ENCODE data around the gene HNRNPUL2.

DNA sequence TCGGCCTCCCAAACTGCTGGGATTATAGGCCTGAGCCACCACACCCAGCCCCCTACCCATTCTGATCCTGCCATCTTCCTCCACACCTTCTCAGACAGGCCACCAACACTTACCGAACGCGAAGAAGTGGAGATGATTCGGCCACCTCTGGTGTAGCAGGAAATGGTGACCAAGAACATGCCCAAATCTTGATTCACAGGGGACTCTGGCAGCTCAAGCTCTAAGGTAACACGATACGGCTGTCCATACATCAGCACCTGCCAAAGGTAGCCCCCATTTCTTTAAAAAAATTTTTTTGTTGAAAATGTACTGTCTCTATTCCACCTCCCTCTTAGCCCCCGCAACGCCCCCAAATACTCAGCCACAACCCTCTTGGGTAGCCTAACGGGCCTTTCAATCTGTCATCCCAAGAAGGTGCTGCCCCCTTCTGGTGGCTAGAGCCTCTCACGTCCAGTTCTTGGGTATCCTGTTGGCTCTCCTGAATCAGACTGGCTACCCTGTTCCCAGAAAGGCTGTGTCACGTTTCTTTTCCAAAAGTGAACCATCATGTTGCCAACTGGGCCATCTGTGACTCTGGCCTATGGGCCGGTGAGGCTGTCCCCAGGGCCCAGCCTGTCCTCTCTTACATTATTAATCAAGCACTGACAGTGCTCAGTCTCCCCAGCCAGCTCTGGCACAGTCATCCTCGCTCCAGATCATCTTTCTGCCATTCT, 32.6 kb downstream of the HNRNPUL2 start:
- TF ChIP-seq, protein P1, sequence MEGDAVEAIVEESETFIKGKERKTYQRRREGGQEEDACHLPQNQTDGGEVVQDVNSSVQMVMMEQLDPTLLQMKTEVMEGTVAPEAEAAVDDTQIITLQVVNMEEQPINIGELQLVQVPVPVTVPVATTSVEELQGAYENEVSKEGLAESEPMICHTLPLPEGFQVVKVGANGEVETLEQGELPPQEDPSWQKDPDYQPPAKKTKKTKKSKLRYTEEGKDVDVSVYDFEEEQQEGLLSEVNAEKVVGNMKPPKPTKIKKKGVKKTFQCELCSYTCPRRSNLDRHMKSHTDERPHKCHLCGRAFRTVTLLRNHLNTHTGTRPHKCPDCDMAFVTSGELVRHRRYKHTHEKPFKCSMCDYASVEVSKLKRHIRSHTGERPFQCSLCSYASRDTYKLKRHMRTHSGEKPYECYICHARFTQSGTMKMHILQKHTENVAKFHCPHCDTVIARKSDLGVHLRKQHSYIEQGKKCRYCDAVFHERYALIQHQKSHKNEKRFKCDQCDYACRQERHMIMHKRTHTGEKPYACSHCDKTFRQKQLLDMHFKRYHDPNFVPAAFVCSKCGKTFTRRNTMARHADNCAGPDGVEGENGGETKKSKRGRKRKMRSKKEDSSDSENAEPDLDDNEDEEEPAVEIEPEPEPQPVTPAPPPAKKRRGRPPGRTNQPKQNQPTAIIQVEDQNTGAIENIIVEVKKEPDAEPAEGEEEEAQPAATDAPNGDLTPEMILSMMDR (IDR thresholded peaks at IDR 0.05; ENCODE audit: insufficient read depth, low read length, poor library complexity, severe bottlenecking), result peak; percentile 85
- no peak for TF ChIP-seq EZH2phosphoT487 (conservative IDR thresholded peaks at IDR 0.05; ENCODE audit: low read length)

Data from SU-DHL-6 (cell line).